ENCODE results near the gene KRT28.

- TF ChIP-seq CTCF (optimal IDR thresholded peaks at IDR 0.05 in 1 of 3, IDR thresholded peaks at IDR 0.05 in 1 of 3, conservative IDR thresholded peaks at IDR 0.05 in 1 of 3; ENCODE audit: extremely low read depth in 1 of 3, insufficient read depth in 2 of 3, low read length in 3 of 3) (no peak), EZH2 (IDR thresholded peaks at IDR 0.05; ENCODE audit: low read length) (no peak)
These were observed 22.5 kb upstream of the KRT28 start, which contains the start of gene KRT10 for GRCh38 chr17:40822132-40822812.

Measured in keratinocyte (primary cell).